Cerebellar nuclear complex (tissue), 1 donor: ENCODE measurements around the gene FRK.

ENCODE experiments used
- DNase-seq, 2 experiments: peaks; one replicate each; lab custom pipeline; 2025; lab: John Stamatoyannopoulos, UW

FRK gene

GRCh38 chr6:116035616-116036015, 25.1 kb downstream of the FRK start:
- no peak for DNase-seq

DNA sequence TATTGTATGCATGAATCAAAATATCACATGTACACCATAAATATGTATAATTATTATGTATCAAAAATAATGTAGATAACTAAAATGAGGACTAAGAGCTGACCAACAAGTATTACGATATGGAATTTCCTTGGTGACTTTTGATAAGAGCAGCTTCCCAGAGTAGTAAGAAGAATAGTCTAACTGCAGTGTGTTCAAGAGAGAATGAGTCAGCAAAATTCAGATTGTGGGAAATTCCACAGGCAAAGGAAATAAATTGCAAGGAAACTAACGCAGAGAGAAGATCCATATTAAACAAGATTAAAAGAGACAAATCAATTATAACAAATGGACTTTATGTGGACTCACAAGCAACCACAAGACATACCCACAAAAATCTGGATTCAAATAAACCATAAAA, 26.4 kb downstream of the FRK start:
- DNase-seq, result no peak

GRCh38 chr6:116033687-116034303, 26.9 kb downstream of the FRK start:
- no peak for DNase-seq

DNA sequence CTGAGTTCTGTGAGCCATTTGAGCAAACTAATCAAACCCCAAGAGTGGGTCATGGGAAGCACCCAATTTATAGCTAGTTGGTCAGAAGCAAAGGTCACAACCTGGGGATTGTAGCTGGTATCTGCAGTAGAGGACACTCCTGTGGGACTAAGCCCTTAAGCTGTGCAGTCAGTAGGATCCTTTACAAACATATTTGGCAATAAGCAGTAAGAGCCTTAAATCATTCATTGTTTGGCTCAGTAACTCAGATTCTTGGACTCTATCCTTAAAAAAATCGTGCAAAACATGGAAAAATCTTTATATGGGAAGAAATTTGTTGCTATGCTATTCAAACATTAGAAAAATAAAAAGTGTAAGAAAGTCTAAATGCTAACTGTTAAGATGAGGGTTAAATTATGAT, 29.9 kb downstream of the FRK start:
- no peak for DNase-seq

- DNase-seq, result no peak
Observed at GRCh38 chr6:116029535-116029934, 31.2 kb downstream of the FRK start.

GRCh38 chr6:116028233-116028632, 32.5 kb downstream of the FRK start:
- DNase-seq, result no peak

- no peak for DNase-seq
Observed at GRCh38 chr6:116027801-116028200, 32.9 kb downstream of the FRK start.

GRCh38 chr6:116025405-116025804, 35.3 kb downstream of the FRK start:
- DNase-seq, result no peak

- DNase-seq, result no peak
Observed at GRCh38 chr6:116022841-116023445, 37.7 kb downstream of the FRK start.

GRCh38 chr6:116020738-116021137, 40.0 kb downstream of the FRK start:
- DNase-seq, result no peak

GRCh38 chr6:116019428-116019827, 41.3 kb downstream of the FRK start:
- no peak for DNase-seq

- no peak for DNase-seq
Observed at GRCh38 chr6:116018976-116019375, 41.7 kb downstream of the FRK start.

DNA sequence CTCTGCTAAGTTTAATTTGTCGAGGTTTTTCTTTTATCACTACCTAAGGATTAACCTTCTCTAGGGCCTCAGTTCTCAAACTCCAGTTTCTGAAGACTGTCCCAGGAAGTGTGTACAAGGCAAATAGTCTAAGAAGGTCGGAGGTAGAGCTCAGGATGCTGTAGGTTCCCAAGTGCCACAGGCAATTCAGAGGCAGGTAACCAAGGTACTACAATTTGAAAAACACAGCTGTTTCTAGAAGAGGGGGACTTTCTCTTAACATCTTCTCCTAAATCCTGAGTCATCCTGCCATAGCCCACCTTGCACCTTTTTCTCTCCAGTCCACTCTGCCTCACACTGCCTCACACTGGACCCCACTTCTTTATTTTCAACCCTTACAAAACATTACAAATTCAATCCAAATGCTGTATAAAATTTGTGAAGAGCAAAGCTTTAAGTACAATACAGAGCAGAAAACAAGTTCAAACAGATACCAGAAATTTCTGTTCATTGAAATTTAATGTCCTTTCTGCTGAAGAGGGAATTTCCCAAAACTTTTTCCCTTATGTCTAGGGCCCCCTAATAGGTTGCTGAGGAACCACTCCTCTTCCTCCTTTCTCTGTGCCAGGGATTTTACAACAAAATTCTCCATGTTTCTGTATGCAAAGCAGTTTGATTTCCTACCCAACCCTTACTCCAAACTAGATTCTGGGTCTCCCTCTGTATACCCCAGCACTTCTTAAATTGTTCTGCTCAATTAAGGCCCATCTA, 43.0 kb downstream of the FRK start:
- DNase-seq, result no peak

- no peak for DNase-seq
Observed at GRCh38 chr6:116016846-116017545, 43.7 kb downstream of the FRK start.

DNA sequence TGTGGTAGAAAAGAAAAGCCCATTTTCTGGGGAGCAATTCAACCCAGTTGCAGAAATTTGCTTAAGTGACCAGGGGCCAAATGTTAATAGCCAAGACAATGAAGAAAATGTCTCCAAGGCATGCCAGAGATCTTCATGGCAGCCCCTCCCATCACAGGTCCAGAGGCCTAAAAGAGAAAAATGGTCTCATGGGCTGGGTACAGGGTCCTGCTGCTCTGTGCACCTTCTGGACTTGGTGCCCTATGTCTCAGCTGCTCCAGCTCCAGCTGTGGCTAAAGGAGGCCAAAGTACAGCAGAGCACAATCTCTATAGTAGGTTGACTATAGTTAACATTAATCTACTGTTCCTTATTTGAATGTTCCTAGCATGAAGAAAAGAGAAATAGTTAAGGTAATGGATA, 44.7 kb downstream of the FRK start:
- DNase-seq, result no peak

DNA sequence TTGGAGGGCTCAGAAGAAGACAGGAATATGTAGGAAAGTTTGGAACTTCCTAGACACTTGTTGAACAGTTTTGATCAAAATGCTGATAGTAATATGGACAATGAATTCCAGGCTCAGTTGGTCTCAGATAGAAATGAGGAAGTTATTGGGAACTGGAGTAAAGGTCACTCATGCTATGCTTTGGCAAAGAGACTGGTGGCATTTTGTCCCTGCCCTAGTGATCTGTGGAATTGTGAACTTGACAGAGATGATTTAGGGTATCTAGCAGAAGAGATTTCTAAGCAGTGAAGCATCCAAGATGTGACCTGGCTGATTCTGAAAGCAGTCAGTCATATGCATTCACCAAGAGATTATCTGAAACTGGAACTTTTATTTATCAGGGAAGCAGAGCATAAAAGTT, 45.1 kb downstream of the FRK start:
- DNase-seq, result no peak

DNA sequence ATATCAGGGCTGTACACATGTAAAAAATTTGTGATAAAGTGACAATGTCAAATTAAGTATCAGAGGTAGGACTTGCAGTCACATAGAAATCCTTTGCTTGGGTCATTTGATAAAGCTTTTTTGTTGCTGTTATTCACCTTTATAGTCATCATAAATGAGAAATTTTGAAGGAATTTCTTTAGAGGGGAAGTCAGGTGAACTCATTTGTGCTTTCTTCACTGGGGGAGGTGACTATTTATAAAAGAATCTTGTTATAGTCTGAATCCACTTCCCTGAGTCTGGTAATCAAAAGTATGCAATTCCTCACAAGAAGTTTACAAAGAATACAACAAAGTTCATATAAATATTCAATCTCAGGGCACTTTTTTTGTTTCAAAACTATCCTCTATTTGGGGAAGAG, 47.7 kb downstream of the FRK start:
- DNase-seq, result no peak

DNA sequence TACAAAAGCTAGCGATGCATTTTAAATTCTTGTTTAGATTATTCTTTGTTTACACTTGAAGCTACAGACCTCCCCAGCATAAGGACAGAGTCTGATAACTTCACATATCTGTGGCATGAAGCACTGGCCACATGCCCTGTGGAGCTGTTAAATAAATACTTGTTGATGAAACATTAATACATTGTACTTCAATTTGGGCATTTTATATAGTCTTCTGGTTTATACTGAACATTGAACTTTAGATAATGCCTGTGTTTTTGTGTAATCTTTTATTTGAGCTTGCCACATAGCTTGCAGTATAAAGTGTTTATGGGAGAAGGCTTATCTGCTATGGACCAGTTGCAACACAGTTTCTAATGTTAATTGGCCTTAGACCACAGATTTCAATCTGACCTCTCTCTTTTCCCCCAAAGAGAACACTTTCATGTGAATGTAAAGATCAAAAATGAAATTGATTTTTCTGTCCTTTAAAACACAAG, 48.2 kb downstream of the FRK start:
- no peak for DNase-seq

GRCh38 chr6:116011520-116011919, 49.2 kb downstream of the FRK start:
- no peak for DNase-seq

DNA sequence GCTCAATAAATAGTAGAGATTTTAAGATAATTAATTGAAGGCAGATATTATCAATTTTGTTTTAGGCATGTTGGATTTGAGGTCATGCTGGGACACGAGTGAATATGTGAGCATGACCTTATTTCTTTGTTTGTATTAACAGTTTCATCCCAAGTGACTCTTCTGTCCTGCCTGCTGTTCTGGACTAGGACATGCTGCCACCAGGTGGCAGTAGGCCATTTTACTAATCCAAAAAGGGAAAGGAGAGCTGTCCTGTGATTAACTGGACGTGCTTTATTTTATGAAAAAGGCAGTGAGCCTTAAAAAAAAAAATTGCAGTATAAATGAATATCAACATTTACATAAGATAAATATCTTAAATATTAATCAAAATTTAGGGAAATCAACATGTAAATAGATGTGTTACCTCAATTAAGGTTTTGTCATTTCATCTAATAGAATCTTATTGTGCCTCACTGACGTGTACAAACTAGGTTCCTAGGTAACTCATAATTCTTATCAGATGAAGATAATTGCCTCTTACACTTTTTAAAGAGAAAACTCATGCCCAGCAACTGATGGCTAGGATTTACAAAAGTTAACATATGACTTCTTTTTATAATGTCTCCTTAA, 49.8 kb downstream of the FRK start:
- no peak for DNase-seq

- no peak for DNase-seq
Observed at GRCh38 chr6:116010386-116010785, 50.3 kb downstream of the FRK start.
